ENCODE results near the gene TNFSF15. TPM values are rescaled to one million over a fixed set of nuclear protein-coding genes. Genes with fewer than 3 reads are reported as not detected.

TNFSF15 gene
- total and polyA plus RNA-seq, 2 donors (not counting 3 experiments of a cell fraction or from before 2014, with no cell fraction given) = 8.4 to 14.3 TPM

GRCh38 chr9:114824110-114824509, 18.3 kb upstream of the TNFSF15 start:
- H3K9me1 ChIP-seq (replicated peaks; ENCODE audit: control insufficient read depth, extremely low read depth, insufficient read depth, low read length) = no peaks in the 10 kb centered on the region
- FAIRE-seq (no peak), DNase-seq (ENCODE audit: low read depth, low spot score) (no peak)
- no peaks in the 10 kb centered on the region for H3K9me3 ChIP-seq (replicated peaks; ENCODE audit: control insufficient read depth, insufficient read depth, low read length)
- H3K4me2 ChIP-seq (ENCODE audit: insufficient read depth, low read length) = no peak overlapping the region
- H3K4me3 ChIP-seq (replicated peaks in 1 of 3; ENCODE audit: insufficient read depth in 1 of 3, low read depth in 1 of 3, low read length in 3 of 3) = no peak overlapping the region
- H3K79me2 ChIP-seq (ENCODE audit: control insufficient read depth, insufficient read depth, low read length) = no peaks in the 10 kb centered on the region
- H3K36me3 ChIP-seq (ENCODE audit: control insufficient read depth in 2 of 2, extremely low read depth in 1 of 2, insufficient read depth in 2 of 2, low read length in 2 of 2) = no peaks in the 10 kb centered on the region
- TF ChIP-seq CTCF (IDR thresholded peaks at IDR 0.05; ENCODE audit: extremely low read depth in 1 of 2, insufficient read depth in 1 of 2, low read depth in 1 of 2, low read length in 2 of 2) = no peak
- no peak for TF ChIP-seq MYC (IDR thresholded peaks at IDR 0.05; ENCODE audit: low read depth, low read length)
- TF ChIP-seq MAX (IDR thresholded peaks at IDR 0.05; ENCODE audit: insufficient read depth, insufficient read length) = no peak
- TF ChIP-seq GATA2 (IDR thresholded peaks at IDR 0.05; ENCODE audit: insufficient read depth, insufficient read length, low read depth, low read length) = no peak
- no peak for TF ChIP-seq EZH2 (IDR thresholded peaks at IDR 0.05; ENCODE audit: borderline replicate concordance, low read depth, low read length, severe bottlenecking)
- no peak for TF ChIP-seq FOS (IDR thresholded peaks at IDR 0.05; ENCODE audit: borderline replicate concordance, insufficient read depth, low read length)
- TF ChIP-seq JUN (IDR thresholded peaks at IDR 0.05; ENCODE audit: borderline replicate concordance, insufficient read depth, insufficient read length, low read depth) = no peak
- TF ChIP-seq POLR2AphosphoS5 (IDR thresholded peaks at IDR 0.05; ENCODE audit: insufficient read depth, low read depth, low read length) = no peak
- TF ChIP-seq POLR2A (IDR thresholded peaks at IDR 0.05; ENCODE audit: low read depth, low read length) = no peak
- H4K20me1 ChIP-seq (replicated peaks; ENCODE audit: control insufficient read depth, extremely low read depth, insufficient read depth, low read length) = no peaks in the 10 kb centered on the region
- POLR2A ChIA-PET = no interaction called here
- BruUV-seq (replicated peaks) = no TSS peak
- no peak overlapping the region for H3K9ac ChIP-seq (replicated peaks; ENCODE audit: extremely low read depth, insufficient read depth, low read length)
- H2AFZ ChIP-seq (ENCODE audit: low read depth, low read length) = no peak overlapping the region
- H3K27ac ChIP-seq (ENCODE audit: insufficient read depth, low read depth, low read length) = no peak overlapping the region
- intact Hi-C loops (cut with micrococcal nuclease) = no loop called here
- no peaks in the 10 kb centered on the region for H3K4me1 ChIP-seq (ENCODE audit: control insufficient read depth, extremely low read depth, insufficient read depth, low read length)
- H3K27me3 ChIP-seq (ENCODE audit: control insufficient read depth in 2 of 2, insufficient read depth in 2 of 2, low read length in 2 of 2) = no peaks in the 10 kb centered on the region
- dilution Hi-C loops (cut with MboI; ENCODE audit: extremely low pct_ligation_motif_present, low sequenced_read_pairs) = no loop called here
- CTCF ChIA-PET = interaction anchor here (0.9 to 1.5 kb wide), 2 partner anchors 20 to 83 kb away, joined by 3 read pairs; no protein-coding TSS in a partner anchor
